ENCODE measurements around the gene IMP3.

Gene IMP3

GRCh38 chr15:75640483-75641178 lies 607 bp upstream of the IMP3 start:
- H3K27me3 ChIP-seq (ENCODE audit: control insufficient read depth in 1 of 2, insufficient read depth in 1 of 2, low read length in 2 of 2): no peaks in the 10 kb centered on the region
- peak overlapping the region; percentile 100 for H3K4me3 ChIP-seq (ENCODE audit: insufficient read depth in 1 of 2, low read depth in 1 of 2, low read length in 2 of 2)
- H4K8ac ChIP-seq (ENCODE audit: low read length): peak overlapping the region; percentile 33
- peak overlapping the region; percentile 84 for H3K4me2 ChIP-seq (ENCODE audit: low read length, poor library complexity, severe bottlenecking)
- H2AFZ ChIP-seq (ENCODE audit: low read depth, low read length): no peak overlapping the region
- no peak overlapping the region for H2BK120ac ChIP-seq (ENCODE audit: low read depth, low read length)
- peak overlapping the region; percentile 64 for H4K91ac ChIP-seq (ENCODE audit: low read length)
- H3K27ac ChIP-seq (ENCODE audit: low read length, poor library complexity, severe bottlenecking): peak overlapping the region; percentile 86
- peak overlapping the region; percentile 6 for H2BK15ac ChIP-seq (ENCODE audit: low read depth, poor library complexity, severe bottlenecking)
- H3K9me3 ChIP-seq (ENCODE audit: control insufficient read depth, low read length): no peaks in the 10 kb centered on the region
- H3K4me1 ChIP-seq (ENCODE audit: control insufficient read depth, insufficient read depth, low read depth, low read length): peaks cover 18% of the 10 kb centered on the region
- H3K4ac ChIP-seq (ENCODE audit: low read depth in 1 of 2, low read length in 2 of 2): peak overlapping the region in 1 of 2 experiments; percentile 83
- peak overlapping the region in 1 of 2 experiments; percentile 23 for H3K23ac ChIP-seq (ENCODE audit: low read length in 2 of 2)
- no peak overlapping the region for H2AK5ac ChIP-seq (ENCODE audit: low read length, severe bottlenecking)
- H3K18ac ChIP-seq (ENCODE audit: low read depth in 1 of 2, low read length in 2 of 2): peak overlapping the region; percentile 67 to 71
- DNase-seq: peak; percentile 50
- H3K14ac ChIP-seq (ENCODE audit: low read length in 2 of 2): peak overlapping the region in 1 of 2 experiments; percentile 35
- peaks cover 11% of the 10 kb centered on the region for H3K79me1 ChIP-seq (replicated peaks; ENCODE audit: low read length, poor library complexity, severe bottlenecking)
- H2BK5ac ChIP-seq (ENCODE audit: low read depth, low read length, poor library complexity, severe bottlenecking): peak overlapping the region; percentile 60
- peaks cover 8% of the 10 kb centered on the region in 2 experiments for H3K36me3 ChIP-seq (ENCODE audit: control insufficient read depth in 1 of 2, insufficient read depth in 2 of 2, low read depth in 1 of 2, low read length in 2 of 2)
- peak overlapping the region in 1 of 2 experiments; percentile 71 for H2BK12ac ChIP-seq (ENCODE audit: low read length in 2 of 2)
- peak overlapping the region; percentile 99 for H3K9ac ChIP-seq (ENCODE audit: low read length)
- 13% methylated on average over 13 of the region's 17 CpGs for WGBS

- H4K91ac ChIP-seq (ENCODE audit: low read length): peak overlapping the region; percentile 100
- peak overlapping the region; percentile 31 for H2AK5ac ChIP-seq (ENCODE audit: low read length, severe bottlenecking)
- H3K4me2 ChIP-seq (ENCODE audit: low read length, poor library complexity, severe bottlenecking): peak overlapping the region; percentile 90
- peaks cover 8% of the 10 kb centered on the region in 2 experiments for H3K36me3 ChIP-seq (ENCODE audit: control insufficient read depth in 1 of 2, insufficient read depth in 2 of 2, low read depth in 1 of 2, low read length in 2 of 2)
- H2BK5ac ChIP-seq (ENCODE audit: low read depth, low read length, poor library complexity, severe bottlenecking): peak overlapping the region; percentile 76
- no peaks in the 10 kb centered on the region for H3K9me3 ChIP-seq (ENCODE audit: control insufficient read depth, low read length)
- H3K4me1 ChIP-seq (ENCODE audit: control insufficient read depth, insufficient read depth, low read depth, low read length): peaks cover 21% of the 10 kb centered on the region
- H3K14ac ChIP-seq (ENCODE audit: low read length in 2 of 2): peak overlapping the region in 1 of 2 experiments; percentile 100
- H3K18ac ChIP-seq (ENCODE audit: low read depth in 1 of 2, low read length in 2 of 2): peak overlapping the region; percentile 100
- H3K4ac ChIP-seq (ENCODE audit: low read depth in 1 of 2, low read length in 2 of 2): peak overlapping the region; percentile 98 to 99
- H4K8ac ChIP-seq (ENCODE audit: low read length): peak overlapping the region; percentile 98
- H3K23ac ChIP-seq (ENCODE audit: low read length in 2 of 2): peak overlapping the region in 1 of 2 experiments; percentile 77
- H2AFZ ChIP-seq (ENCODE audit: low read depth, low read length): peak overlapping the region; percentile 99
- H2BK120ac ChIP-seq (ENCODE audit: low read depth, low read length): peak overlapping the region; percentile 73
- peak overlapping the region; percentile 99 for H3K9ac ChIP-seq (ENCODE audit: low read length)
- peak overlapping the region; percentile 100 for H3K4me3 ChIP-seq (ENCODE audit: insufficient read depth in 1 of 2, low read depth in 1 of 2, low read length in 2 of 2)
- WGBS: under 1% methylated on average over 16 of the region's 16 CpGs
- H3K79me1 ChIP-seq (replicated peaks; ENCODE audit: low read length, poor library complexity, severe bottlenecking): peaks cover 12% of the 10 kb centered on the region
- H2BK12ac ChIP-seq (ENCODE audit: low read length in 2 of 2): peak overlapping the region; percentile 45 to 87
- H3K27me3 ChIP-seq (ENCODE audit: control insufficient read depth in 1 of 2, insufficient read depth in 1 of 2, low read length in 2 of 2): no peaks in the 10 kb centered on the region
- DNase-seq: peak; percentile 79
- peak overlapping the region; percentile 96 for H3K27ac ChIP-seq (ENCODE audit: low read length, poor library complexity, severe bottlenecking)
- H2BK15ac ChIP-seq (ENCODE audit: low read depth, poor library complexity, severe bottlenecking): no peak overlapping the region
These were observed 774 bp downstream of the IMP3 start for GRCh38 chr15:75639191-75639708.

GRCh38 chr15:75637245-75638009 lies 2.6 kb downstream of the IMP3 start:
- no peak overlapping the region for H3K23ac ChIP-seq (ENCODE audit: low read length in 2 of 2)
- H3K36me3 ChIP-seq (ENCODE audit: control insufficient read depth in 1 of 2, insufficient read depth in 2 of 2, low read depth in 1 of 2, low read length in 2 of 2): peaks cover 8% of the 10 kb centered on the region in 2 experiments
- no peak overlapping the region for H4K8ac ChIP-seq (ENCODE audit: low read length)
- H2BK12ac ChIP-seq (ENCODE audit: low read length in 2 of 2): no peak overlapping the region
- H3K27me3 ChIP-seq (ENCODE audit: control insufficient read depth in 1 of 2, insufficient read depth in 1 of 2, low read length in 2 of 2): no peaks in the 10 kb centered on the region
- peaks cover 12% of the 10 kb centered on the region for H3K79me1 ChIP-seq (replicated peaks; ENCODE audit: low read length, poor library complexity, severe bottlenecking)
- 89% methylated on average over 2 of the region's 4 CpGs for WGBS
- peak overlapping the region in 1 of 2 experiments; percentile 100 for H3K4me3 ChIP-seq (ENCODE audit: insufficient read depth in 1 of 2, low read depth in 1 of 2, low read length in 2 of 2)
- no peak overlapping the region for H4K91ac ChIP-seq (ENCODE audit: low read length)
- no peak overlapping the region for H2AK5ac ChIP-seq (ENCODE audit: low read length, severe bottlenecking)
- no peaks in the 10 kb centered on the region for H3K9me3 ChIP-seq (ENCODE audit: control insufficient read depth, low read length)
- no peak overlapping the region for H3K4ac ChIP-seq (ENCODE audit: low read depth in 1 of 2, low read length in 2 of 2)
- no peak overlapping the region for H2BK120ac ChIP-seq (ENCODE audit: low read depth, low read length)
- no peak overlapping the region for H2BK15ac ChIP-seq (ENCODE audit: low read depth, poor library complexity, severe bottlenecking)
- no peak overlapping the region for H2BK5ac ChIP-seq (ENCODE audit: low read depth, low read length, poor library complexity, severe bottlenecking)
- H3K18ac ChIP-seq (ENCODE audit: low read depth in 1 of 2, low read length in 2 of 2): no peak overlapping the region
- no peak overlapping the region for H3K14ac ChIP-seq (ENCODE audit: low read length in 2 of 2)
- peaks cover 21% of the 10 kb centered on the region for H3K4me1 ChIP-seq (ENCODE audit: control insufficient read depth, insufficient read depth, low read depth, low read length)
- H2AFZ ChIP-seq (ENCODE audit: low read depth, low read length): no peak overlapping the region
- peak overlapping the region; percentile 99 for H3K9ac ChIP-seq (ENCODE audit: low read length)
- peak; percentile 11 for DNase-seq
- no peak overlapping the region for H3K4me2 ChIP-seq (ENCODE audit: low read length, poor library complexity, severe bottlenecking)
- H3K27ac ChIP-seq (ENCODE audit: low read length, poor library complexity, severe bottlenecking): no peak overlapping the region

GRCh38 chr15:75636026-75636425 lies 4.0 kb downstream of the IMP3 start:
- no peak overlapping the region for H2BK120ac ChIP-seq (ENCODE audit: low read depth, low read length)
- no peak overlapping the region for H4K8ac ChIP-seq (ENCODE audit: low read length)
- peaks cover 8% of the 10 kb centered on the region in 2 experiments for H3K36me3 ChIP-seq (ENCODE audit: control insufficient read depth in 1 of 2, insufficient read depth in 2 of 2, low read depth in 1 of 2, low read length in 2 of 2)
- H3K4me3 ChIP-seq (ENCODE audit: insufficient read depth in 1 of 2, low read depth in 1 of 2, low read length in 2 of 2): no peak overlapping the region
- H3K23ac ChIP-seq (ENCODE audit: low read length in 2 of 2): no peak overlapping the region
- H3K9me3 ChIP-seq (ENCODE audit: control insufficient read depth, low read length): no peaks in the 10 kb centered on the region
- WGBS: 92% methylated on average over 6 of the region's 6 CpGs
- H3K4me2 ChIP-seq (ENCODE audit: low read length, poor library complexity, severe bottlenecking): no peak overlapping the region
- no peaks in the 10 kb centered on the region for H3K27me3 ChIP-seq (ENCODE audit: control insufficient read depth in 1 of 2, insufficient read depth in 1 of 2, low read length in 2 of 2)
- no peak overlapping the region for H2BK15ac ChIP-seq (ENCODE audit: low read depth, poor library complexity, severe bottlenecking)
- H3K27ac ChIP-seq (ENCODE audit: low read length, poor library complexity, severe bottlenecking): no peak overlapping the region
- H2BK5ac ChIP-seq (ENCODE audit: low read depth, low read length, poor library complexity, severe bottlenecking): no peak overlapping the region
- H3K79me1 ChIP-seq (replicated peaks; ENCODE audit: low read length, poor library complexity, severe bottlenecking): peaks cover 9% of the 10 kb centered on the region
- H2AFZ ChIP-seq (ENCODE audit: low read depth, low read length): no peak overlapping the region
- peak overlapping the region; percentile 15 for H3K9ac ChIP-seq (ENCODE audit: low read length)
- no peak overlapping the region for H3K18ac ChIP-seq (ENCODE audit: low read depth in 1 of 2, low read length in 2 of 2)
- H2AK5ac ChIP-seq (ENCODE audit: low read length, severe bottlenecking): no peak overlapping the region
- DNase-seq: no peak
- H4K91ac ChIP-seq (ENCODE audit: low read length): no peak overlapping the region
- no peak overlapping the region for H3K4ac ChIP-seq (ENCODE audit: low read depth in 1 of 2, low read length in 2 of 2)
- no peak overlapping the region for H3K14ac ChIP-seq (ENCODE audit: low read length in 2 of 2)
- H3K4me1 ChIP-seq (ENCODE audit: control insufficient read depth, insufficient read depth, low read depth, low read length): peaks cover 19% of the 10 kb centered on the region
- no peak overlapping the region for H2BK12ac ChIP-seq (ENCODE audit: low read length in 2 of 2)
